ENCODE results near the gene NTSR1.

Gene NTSR1

GRCh38 chr20:62692801-62693523 lies 15.7 kb upstream of the NTSR1 start:
- no peak for DNase-seq

- no peak for DNase-seq
Measured at GRCh38 chr20:62693524-62693922, 15.1 kb upstream of the NTSR1 start.

GRCh38 chr20:62694106-62694505 lies 14.5 kb upstream of the NTSR1 start:
- no peak for DNase-seq

GRCh38 chr20:62694868-62695267 lies 13.8 kb upstream of the NTSR1 start:
- DNase-seq: no peak

- no peak for DNase-seq
Measured at GRCh38 chr20:62695448-62696414, 12.9 kb upstream of the NTSR1 start.

- no peak for DNase-seq
Measured at GRCh38 chr20:62696434-62696957, 12.1 kb upstream of the NTSR1 start.

GRCh38 chr20:62696989-62697388 lies 11.6 kb upstream of the NTSR1 start:
- no peak for DNase-seq

GRCh38 chr20:62697468-62697912 lies 11.1 kb upstream of the NTSR1 start:
- peak in 35 of 58 donors; percentile 8 to 81 (median 47) for DNase-seq

GRCh38 chr20:62698231-62698630 lies 10.4 kb upstream of the NTSR1 start:
- no peak for DNase-seq

- DNase-seq: no peak
Measured at GRCh38 chr20:62699296-62699695, 9.3 kb upstream of the NTSR1 start.

- no peak for DNase-seq
Measured at GRCh38 chr20:62699741-62700140, 8.9 kb upstream of the NTSR1 start.

GRCh38 chr20:62700261-62700930 lies 8.2 kb upstream of the NTSR1 start:
- DNase-seq: peak in 2 of 58 donors; percentile 16

- DNase-seq: no peak
Measured at GRCh38 chr20:62701161-62702012, 7.2 kb upstream of the NTSR1 start.

GRCh38 chr20:62702013-62702300 lies 6.7 kb upstream of the NTSR1 start:
- no peak for DNase-seq

GRCh38 chr20:62702895-62703852 lies 5.5 kb upstream of the NTSR1 start:
- peak in 1 of 58 donors; percentile 4 for DNase-seq

- DNase-seq: no peak
Measured at GRCh38 chr20:62703853-62704228, 4.8 kb upstream of the NTSR1 start.

- peak in 21 of 58 donors; percentile 2 to 80 (median 28) for DNase-seq
Measured at GRCh38 chr20:62704341-62704948, 4.2 kb upstream of the NTSR1 start.

GRCh38 chr20:62705627-62706026 lies 3.0 kb upstream of the NTSR1 start:
- DNase-seq: no peak

GRCh38 chr20:62706344-62706743 lies 2.3 kb upstream of the NTSR1 start:
- DNase-seq: no peak
